ENCODE results near the gene BBS2.

BBS2 gene

GRCh38 chr16:56519459-56520250, at the start of gene BBS2:
TSS of gene BBS2 (minus strand) at chr16:56520024. CDS start at chr16:56519862, 162 bp downstream.
- peak; percentile 93 for DNase-seq (ENCODE audit: low spot score)

GRCh38 chr16:56564793-56565477, 45.1 kb upstream of the BBS2 start, which contains the start of gene MT4:
TSS of gene MT4 (plus strand) at chr16:56565073. CDS start at chr16:56565129, 56 bp downstream.
- DNase-seq (ENCODE audit: low spot score) = no peak

GRCh38 chr16:56561126-56561525, 41.3 kb upstream of the BBS2 start:
- no peak for DNase-seq (ENCODE audit: low spot score)

- DNase-seq (ENCODE audit: low spot score) = no peak
Observed at GRCh38 chr16:56560447-56560846, 40.6 kb upstream of the BBS2 start.

- DNase-seq (ENCODE audit: low spot score) = no peak
Observed at GRCh38 chr16:56559109-56559508, 39.3 kb upstream of the BBS2 start.

GRCh38 chr16:56558024-56558747, 38.4 kb upstream of the BBS2 start:
- DNase-seq (ENCODE audit: low spot score) = no peak

- no peak for DNase-seq (ENCODE audit: low spot score)
Observed at GRCh38 chr16:56554441-56554840, 34.6 kb upstream of the BBS2 start.

- peak; percentile 10 for DNase-seq (ENCODE audit: low spot score)
Observed at GRCh38 chr16:56551796-56552738, 32.2 kb upstream of the BBS2 start.

- DNase-seq (ENCODE audit: low spot score) = no peak
Observed at GRCh38 chr16:56549744-56550385, 30.0 kb upstream of the BBS2 start.

GRCh38 chr16:56549161-56549560, 29.3 kb upstream of the BBS2 start:
- DNase-seq (ENCODE audit: low spot score) = no peak

GRCh38 chr16:56547949-56548567, 28.2 kb upstream of the BBS2 start:
- no peak for DNase-seq (ENCODE audit: low spot score)

- peak; percentile 11 for DNase-seq (ENCODE audit: low spot score)
Observed at GRCh38 chr16:56547120-56547948, 27.5 kb upstream of the BBS2 start.

- DNase-seq (ENCODE audit: low spot score) = no peak
Observed at GRCh38 chr16:56542039-56542438, 22.2 kb upstream of the BBS2 start.

GRCh38 chr16:56539656-56540055, 19.8 kb upstream of the BBS2 start:
- no peak for DNase-seq (ENCODE audit: low spot score)

- no peak for DNase-seq (ENCODE audit: low spot score)
Observed at GRCh38 chr16:56538331-56538730, 18.5 kb upstream of the BBS2 start.

- DNase-seq (ENCODE audit: low spot score) = no peak
Observed at GRCh38 chr16:56534847-56535383, 15.1 kb upstream of the BBS2 start.

GRCh38 chr16:56532714-56533113, 12.9 kb upstream of the BBS2 start:
- DNase-seq (ENCODE audit: low spot score) = no peak

- DNase-seq (ENCODE audit: low spot score) = no peak
Observed at GRCh38 chr16:56530872-56531271, 11.0 kb upstream of the BBS2 start.

- no peak for DNase-seq (ENCODE audit: low spot score)
Observed at GRCh38 chr16:56525236-56525635, 5.4 kb upstream of the BBS2 start.

- no peak for DNase-seq (ENCODE audit: low spot score)
Observed at GRCh38 chr16:56520251-56520577, 390 bp upstream of the BBS2 start.

All from NAMALWA (cell line).